Stimulated activated CD8-positive, alpha-beta memory T cell treated with anti-CD3 and anti-CD28 coated beads, Interleukin-15, amount 100 ng/mL, for 48 hours (primary cell): Measurements from ENCODE around the gene MTIF2.
"Not testable (repeated sequence)": the region's sequence is repeated elsewhere in the genome, so short reads cannot be mapped to it uniquely, and the experiment has no call there.

Source experiments
- DNase-seq, 2 donors: peaks; one replicate each; pipeline ENCODE4 v3.0.0-alpha.2; 2020; ENCODE audit warnings: low read depth in 2 of 2

Gene MTIF2

DNA sequence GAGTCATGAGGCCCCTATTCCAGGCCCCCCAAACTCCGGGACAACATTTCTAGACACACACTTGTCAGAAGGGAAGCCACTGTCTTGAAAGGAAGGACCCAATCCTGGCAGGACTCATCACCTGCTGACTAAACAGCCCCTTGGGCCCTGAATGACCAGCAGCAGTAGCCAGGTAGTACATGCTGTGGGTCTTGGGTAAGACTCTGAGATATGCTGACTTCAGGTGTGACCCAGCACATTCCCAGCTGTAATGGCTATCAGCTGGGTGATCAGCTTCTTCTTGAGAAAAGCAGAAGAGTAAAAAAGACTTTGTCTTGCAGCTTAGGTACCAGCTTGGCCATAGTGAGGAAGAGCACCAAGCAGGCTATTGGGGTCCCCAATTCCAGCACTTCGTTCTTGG is 72.5 kb downstream of the MTIF2 start:
- DNase-seq = no peak

DNA sequence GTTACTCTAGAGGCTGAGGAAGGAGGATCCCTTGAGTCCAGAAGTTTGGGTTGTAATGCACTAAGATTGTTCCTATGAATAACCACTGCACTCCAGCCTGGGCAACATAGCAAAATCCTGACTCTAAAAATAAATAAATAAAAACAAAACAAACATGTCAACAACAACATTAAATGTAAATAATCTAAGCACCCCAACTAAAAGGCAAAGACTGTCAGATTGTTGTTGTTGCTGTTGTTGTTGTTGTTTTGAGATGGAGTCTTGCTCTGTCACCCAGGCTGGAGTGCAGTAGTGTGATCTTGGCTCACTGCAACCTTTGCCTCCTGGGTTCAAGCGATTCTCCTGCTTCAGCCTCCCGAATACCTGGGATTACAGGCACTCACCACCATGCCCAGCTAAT is 77.1 kb downstream of the MTIF2 start:
- DNase-seq = not testable (repeated sequence)

- not testable (repeated sequence) for DNase-seq
Observed at GRCh38 chr2:55186837-55187236, 82.2 kb downstream of the MTIF2 start.
